ENCODE measurements around the gene TSEN2. TPM values are rescaled to one million over a fixed set of nuclear protein-coding genes. Genes with fewer than 3 reads are reported as not detected.

The TSEN2 gene
- total RNA-seq, 1 experiment from 2014 or later = 22.0 TPM

- H4K91ac ChIP-seq (ENCODE audit: insufficient read length, low read depth, low read length) = no peak overlapping the region
- no peak overlapping the region for H2AK5ac ChIP-seq (ENCODE audit: insufficient read length, low read length)
- H3K9me3 ChIP-seq (ENCODE audit: control insufficient read depth, low read depth, low read length) = no peaks in the 10 kb centered on the region
- Mint-ChIP-seq H3K9me3 (no peaks in the 10 kb centered on the region), H3K4me1 (no peaks in the 10 kb centered on the region; a peak in 1 of 4 replicates), H3K36me3 (ENCODE audit: insufficient read depth in 1 of 3, low read depth in 3 of 3) (peaks cover 16 to 29% (median 28%) of the 10 kb centered on the region in 3 experiments; a peak in 6 of 7 replicates), H3K27ac (peak overlapping the region in 1 of 3 experiments; percentile 32; a peak in 1 of 7 replicates), H3K27me3 (ENCODE audit: low read depth) (no peaks in the 10 kb centered on the region), H3K4me3 (no peak overlapping the region)
- H3T11ph ChIP-seq (ENCODE audit: low read length) = no peak overlapping the region
- H3K14ac ChIP-seq (ENCODE audit: insufficient read depth, low read length) = no peak overlapping the region
- H3K9ac ChIP-seq (ENCODE audit: extremely low read depth, insufficient read length, low read length) = no peak overlapping the region
- no peak overlapping the region for H3K27ac ChIP-seq (ENCODE audit: insufficient read length, low read depth, low read length)
- no peak overlapping the region for H2BK5ac ChIP-seq (ENCODE audit: insufficient read length, low read length)
- no peaks in the 10 kb centered on the region for H3K79me2 ChIP-seq (ENCODE audit: insufficient read depth, low read length)
- H3K27me3 ChIP-seq (ENCODE audit: insufficient read depth, low read length) = no peaks in the 10 kb centered on the region
- H3K56ac ChIP-seq (ENCODE audit: insufficient read length, low read depth, low read length) = no peak overlapping the region
- no peak overlapping the region for H2AFZ ChIP-seq (ENCODE audit: low read length)
- H2BK15ac ChIP-seq (ENCODE audit: low read depth, low read length) = no peak overlapping the region
- TF ChIP-seq CTCF (conservative IDR thresholded peaks at IDR 0.05) = no peak
- no peak overlapping the region for H4K8ac ChIP-seq (replicated peaks; ENCODE audit: insufficient read length, low read depth, low read length)
- H3K4ac ChIP-seq (ENCODE audit: low read depth, low read length) = no peak overlapping the region
- H4K5ac ChIP-seq (ENCODE audit: insufficient read length, low read depth, low read length) = no peak overlapping the region
- no peak overlapping the region for H3K23ac ChIP-seq (ENCODE audit: insufficient read length, low read depth, low read length)
- H2BK12ac ChIP-seq (ENCODE audit: insufficient read length, low read depth, low read length) = no peak overlapping the region
- H3K23me2 ChIP-seq (ENCODE audit: insufficient read length, low read depth, low read length, poor library complexity, severe bottlenecking) = no peaks in the 10 kb centered on the region
- H2BK120ac ChIP-seq (ENCODE audit: low read depth, low read length, poor library complexity, severe bottlenecking) = no peak overlapping the region
- no peaks in the 10 kb centered on the region for H4K20me1 ChIP-seq (ENCODE audit: control insufficient read depth, insufficient read depth, insufficient read length)
- H3K18ac ChIP-seq (ENCODE audit: insufficient read length, low read depth, low read length) = no peak overlapping the region
- H3K4me1 ChIP-seq (ENCODE audit: insufficient read depth, low read length) = no peaks in the 10 kb centered on the region
- H3K4me2 ChIP-seq (ENCODE audit: insufficient read depth, insufficient read length, low read length) = no peak overlapping the region
- no peaks in the 10 kb centered on the region for H3K79me1 ChIP-seq (ENCODE audit: insufficient read depth, low read depth, low read length, poor library complexity, severe bottlenecking)
- no peak for DNase-seq
- whole genome bisulfite sequencing (ENCODE audit: extremely low coverage, insufficient read length, low lambda C conversion rate) = no CpG with 5 or more reads among the region's 5 CpGs
- no peak overlapping the region for H2BK20ac ChIP-seq (ENCODE audit: low read depth, low read length, poor library complexity, severe bottlenecking)
Measured at GRCh38 chr3:12508291-12508700, 24.0 kb downstream of the TSEN2 start.

Data from H9 (cell line).